DND-41 (cell line): ENCODE results near the gene OR2L3.

ENCODE experiments used
- CTCF ChIP-seq: IDR thresholded peaks from 2 replicates; pipeline ENCODE4 v1.5.1; 2012; ENCODE audit warnings: borderline replicate concordance, low read length, moderate library complexity, mild to moderate bottlenecking; ENCODE audit not compliant: poor library complexity, severe bottlenecking; ENCODE audit errors: extremely low read depth
- EZH2 ChIP-seq: IDR thresholded peaks from 3 replicates; pipeline ENCODE4 v1.6.1; 2012; ENCODE audit warnings: borderline replicate concordance, low read depth, mild to moderate bottlenecking, moderate library complexity, low read length, inconsistent platforms; ENCODE audit not compliant: severe bottlenecking

DNA sequence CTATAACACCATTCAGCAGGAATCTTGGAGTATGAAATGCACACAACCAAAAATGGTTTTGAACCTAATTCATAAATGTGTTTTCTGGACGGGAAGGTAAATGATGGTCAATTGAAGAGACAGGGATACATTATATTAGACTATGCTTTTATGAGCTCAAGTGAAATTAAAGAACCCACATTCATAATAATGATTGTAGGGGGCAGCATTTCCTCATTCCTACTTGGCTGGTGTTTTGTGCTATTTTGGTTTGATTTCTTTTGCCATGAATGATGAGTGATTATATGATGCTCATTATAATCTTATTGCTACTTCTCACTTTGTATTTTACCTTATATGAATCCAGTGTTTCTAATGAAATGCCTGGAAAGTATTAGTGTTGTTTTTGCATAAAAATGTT is 372 bp downstream of the OR2L3 start:
- TF ChIP-seq CTCF (no peak), EZH2 (no peak)
